ENCODE measurements around the gene CLCN6.

- TF ChIP-seq CTCF (IDR thresholded peaks at IDR 0.05; ENCODE audit: poor library complexity, severe bottlenecking) (no peak), TAF1 (IDR thresholded peaks at IDR 0.05; ENCODE audit: low read depth) (no peak), RAD21 (conservative IDR thresholded peaks at IDR 0.05) (no peak), EZH2 (IDR thresholded peaks at IDR 0.05; ENCODE audit: borderline replicate concordance, insufficient read depth, low read length, poor library complexity, severe bottlenecking) (no peak), EP300 (conservative IDR thresholded peaks at IDR 0.05; ENCODE audit: poor library complexity, severe bottlenecking) (no peak), REST (IDR thresholded peaks at IDR 0.05; ENCODE audit: borderline replicate concordance) (no peak), SMC3 (conservative IDR thresholded peaks at IDR 0.05; ENCODE audit: poor library complexity) (no peak), POLR2AphosphoS5 (IDR thresholded peaks at IDR 0.05) (no peak)
Observed at GRCh38 chr1:11857164-11857851, 51.3 kb downstream of the CLCN6 start.
